GM18907 (cell line): ENCODE measurements around the gene MAMDC2.

Experiments used
- ATAC-seq: cut with Tn5 transposase; IDR thresholded peaks from one replicate; pipeline ENCODE4 v1.9.1; 2021; ENCODE audit warnings: mild to moderate bottlenecking, moderate library complexity; ENCODE audit not compliant: unreplicated experiment

The MAMDC2 gene

DNA sequence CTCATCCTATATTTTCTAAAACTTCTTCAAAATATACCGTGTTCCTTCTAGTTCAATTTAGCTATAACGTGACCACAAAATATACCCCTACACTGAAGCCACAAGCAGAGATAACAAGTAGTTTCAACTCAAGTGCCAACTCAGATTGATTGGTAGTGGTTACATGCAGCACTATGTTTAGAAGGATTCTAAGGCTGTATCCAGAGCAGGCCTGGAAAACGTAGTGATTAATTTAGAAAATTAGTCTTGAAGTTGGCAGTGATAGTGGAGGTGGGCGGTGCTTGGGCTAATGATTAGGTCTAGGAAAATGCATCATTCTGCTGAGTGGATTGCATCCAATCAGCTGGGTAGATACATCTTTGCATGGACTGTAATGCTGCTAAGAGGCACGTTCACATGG is 61.5 kb downstream of the MAMDC2 start:
- no peak for ATAC-seq

GRCh38 chr9:70106571-70106970 is 62.9 kb downstream of the MAMDC2 start:
- no peak for ATAC-seq

DNA sequence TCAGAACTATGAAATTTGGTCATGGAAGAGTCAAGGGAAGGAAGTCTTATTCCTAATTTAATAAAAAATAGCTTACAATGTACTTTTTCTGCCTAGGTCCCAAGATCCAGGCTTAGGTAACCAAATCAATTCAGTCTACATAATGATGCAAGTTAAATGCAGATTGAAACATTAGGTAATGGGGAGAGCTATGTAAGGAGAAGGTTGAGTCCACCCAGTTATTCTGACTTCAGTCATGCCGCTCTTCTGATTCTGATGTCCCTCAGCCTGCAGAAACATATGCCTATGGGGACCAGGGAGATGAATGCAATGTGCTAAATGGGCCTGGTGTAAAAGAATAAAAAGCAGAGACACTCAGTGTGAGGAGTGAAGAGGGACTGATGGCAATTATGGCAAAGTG is 63.9 kb downstream of the MAMDC2 start:
- no peak for ATAC-seq

DNA sequence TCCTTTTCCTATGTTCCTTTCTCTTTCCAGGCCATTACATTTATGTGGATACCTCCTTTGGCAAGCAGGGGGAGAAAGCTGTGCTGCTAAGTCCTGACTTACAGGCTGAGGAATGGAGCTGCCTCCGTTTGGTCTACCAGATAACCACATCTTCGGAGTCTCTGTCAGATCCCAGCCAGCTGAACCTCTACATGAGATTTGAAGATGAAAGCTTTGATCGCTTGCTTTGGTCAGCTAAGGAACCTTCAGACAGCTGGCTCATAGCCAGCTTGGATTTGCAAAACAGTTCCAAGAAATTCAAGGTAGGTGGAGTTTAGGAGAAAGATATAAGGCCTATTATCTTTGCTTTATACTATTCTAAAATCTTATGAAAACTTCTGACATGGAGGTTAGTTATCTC is 64.5 kb downstream of the MAMDC2 start:
- ATAC-seq: no peak

DNA sequence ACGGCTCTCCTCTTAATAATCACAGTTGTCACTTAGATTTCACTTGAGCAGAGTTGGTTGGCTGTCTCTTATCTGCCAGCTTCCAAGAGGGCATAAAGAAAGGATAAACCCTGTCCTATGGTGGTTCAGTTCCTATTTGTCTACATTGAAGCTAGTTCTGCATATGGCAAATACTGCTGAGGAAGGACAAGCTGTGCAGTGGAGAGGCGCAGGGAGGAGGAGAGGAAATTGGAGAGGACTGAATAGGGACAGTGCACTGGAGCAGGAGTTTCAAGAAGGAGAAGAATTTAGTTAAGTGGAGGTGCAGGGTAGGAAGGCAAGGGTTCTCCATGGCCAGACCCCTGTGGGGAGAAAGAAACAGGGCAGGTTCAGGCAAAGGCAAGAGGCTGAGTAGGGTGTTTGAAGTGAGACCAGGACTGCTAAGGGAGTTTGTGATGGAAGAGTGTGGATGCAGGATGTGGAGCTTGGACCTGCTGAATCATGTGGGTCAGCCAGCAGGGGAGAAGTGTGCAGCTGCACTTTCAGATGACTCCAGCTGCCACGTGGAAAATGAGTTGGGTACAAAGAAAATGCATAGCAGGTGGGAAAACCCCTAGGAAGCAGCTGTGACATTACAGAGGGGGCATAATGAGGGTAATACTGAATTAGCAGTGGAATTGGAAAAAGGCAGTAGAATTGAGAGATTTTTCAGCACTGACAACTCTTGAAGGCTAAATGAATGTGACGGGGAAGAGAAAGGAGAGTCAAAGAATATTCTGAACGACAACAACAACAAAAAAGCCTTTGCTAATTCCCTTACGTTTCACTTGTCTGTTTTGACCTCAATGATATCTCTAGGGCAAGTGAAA is 66.8 kb downstream of the MAMDC2 start:
- ATAC-seq: no peak

- ATAC-seq: peak; percentile 68
These were observed 67.5 kb downstream of the MAMDC2 start for GRCh38 chr9:70111042-70111602.

DNA sequence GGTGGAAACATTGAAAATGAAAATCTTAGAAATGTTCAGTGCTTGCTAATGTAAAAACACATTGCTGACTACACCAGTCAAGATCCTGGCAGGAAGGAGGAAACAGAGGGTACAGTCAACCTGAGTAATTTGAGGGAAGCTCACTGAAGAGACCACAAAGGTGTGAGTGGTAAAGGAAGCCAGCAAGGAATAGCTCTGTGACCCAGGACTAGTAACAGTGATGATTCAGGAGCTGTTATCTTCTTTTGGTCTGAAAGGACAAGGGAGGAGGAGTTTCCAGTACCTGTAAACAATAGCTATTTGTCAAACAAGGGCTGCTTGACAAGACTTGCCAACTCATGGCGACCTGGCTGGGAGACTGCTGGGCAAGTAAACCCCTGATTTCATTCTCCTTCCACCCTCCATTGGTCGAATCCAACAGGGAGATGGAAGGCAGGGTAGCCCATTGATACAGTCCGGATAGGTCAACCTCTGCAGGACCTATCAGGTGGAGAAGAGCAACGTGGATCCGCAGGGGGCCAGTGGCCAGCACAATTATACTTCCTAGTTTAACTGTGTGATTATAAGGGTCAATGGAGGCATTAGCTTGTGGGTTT is 68.1 kb downstream of the MAMDC2 start:
- no peak for ATAC-seq

- ATAC-seq: no peak
These were observed 69.3 kb downstream of the MAMDC2 start for GRCh38 chr9:70112981-70113380.

DNA sequence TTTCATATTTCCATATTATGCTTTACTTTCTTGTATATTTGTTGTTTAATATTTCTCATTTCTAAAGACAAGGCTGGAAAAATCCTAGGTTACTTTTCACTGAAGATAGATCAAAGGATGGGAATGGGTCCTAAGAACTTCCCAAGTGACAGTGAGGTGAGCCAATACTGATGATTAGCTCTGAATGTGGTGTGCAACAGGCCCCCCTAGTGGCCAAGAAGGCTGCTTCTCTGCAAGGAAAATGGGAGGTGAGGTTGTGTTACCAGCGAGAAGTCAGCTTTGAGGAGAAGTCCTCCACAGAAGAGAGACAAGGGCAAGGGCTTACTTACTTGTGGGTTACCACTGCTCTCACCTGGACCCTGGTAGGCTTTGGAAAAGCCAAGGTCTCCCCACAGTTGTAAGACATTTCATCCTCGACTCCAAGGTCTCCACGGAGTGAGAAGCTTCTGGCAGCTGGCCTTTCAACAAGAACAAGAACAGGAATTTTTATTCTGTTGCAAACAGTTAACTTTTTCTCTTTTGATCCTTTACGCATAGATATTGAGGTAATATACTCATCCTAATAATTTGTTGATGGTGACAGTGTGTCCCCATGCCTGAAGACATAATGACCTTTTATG is 69.9 kb downstream of the MAMDC2 start:
- no peak for ATAC-seq

- ATAC-seq: no peak
These were observed 71.2 kb downstream of the MAMDC2 start for GRCh38 chr9:70114898-70115297.

GRCh38 chr9:70117835-70118319 is 74.2 kb downstream of the MAMDC2 start:
- no peak for ATAC-seq

- ATAC-seq: no peak
These were observed 76.1 kb downstream of the MAMDC2 start for GRCh38 chr9:70119786-70120185.

DNA sequence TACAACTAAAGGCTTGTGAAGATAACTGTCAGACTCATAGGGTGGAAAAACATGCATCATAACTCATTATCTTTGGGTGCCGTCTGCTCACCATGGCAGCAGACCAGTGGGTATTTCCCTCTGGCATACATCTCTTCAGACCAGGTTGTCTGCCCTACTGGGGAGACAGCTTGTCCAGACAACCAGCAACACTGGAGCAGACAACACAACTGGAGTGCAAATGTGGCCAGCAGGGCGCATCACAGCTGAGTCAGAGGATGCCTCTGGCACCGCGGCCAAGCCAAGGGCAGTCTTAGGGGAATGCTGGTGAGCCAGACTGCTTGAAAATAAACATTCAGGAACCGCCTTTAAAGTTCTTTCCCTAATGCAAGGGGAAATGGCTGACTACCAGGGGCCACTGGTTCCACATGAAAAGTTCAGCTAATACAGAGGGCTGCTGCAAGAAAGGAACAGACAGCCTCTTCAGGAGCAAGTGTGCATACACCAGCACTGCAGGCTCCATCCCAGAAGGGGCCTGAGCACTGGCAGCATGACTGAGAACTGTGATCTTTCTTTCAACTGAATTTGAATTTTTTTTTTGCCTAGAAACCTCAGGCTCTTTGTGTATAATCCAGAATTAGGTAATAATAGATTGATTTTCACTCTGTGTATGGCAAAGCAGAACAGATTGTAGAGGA is 77.3 kb downstream of the MAMDC2 start:
- no peak for ATAC-seq

DNA sequence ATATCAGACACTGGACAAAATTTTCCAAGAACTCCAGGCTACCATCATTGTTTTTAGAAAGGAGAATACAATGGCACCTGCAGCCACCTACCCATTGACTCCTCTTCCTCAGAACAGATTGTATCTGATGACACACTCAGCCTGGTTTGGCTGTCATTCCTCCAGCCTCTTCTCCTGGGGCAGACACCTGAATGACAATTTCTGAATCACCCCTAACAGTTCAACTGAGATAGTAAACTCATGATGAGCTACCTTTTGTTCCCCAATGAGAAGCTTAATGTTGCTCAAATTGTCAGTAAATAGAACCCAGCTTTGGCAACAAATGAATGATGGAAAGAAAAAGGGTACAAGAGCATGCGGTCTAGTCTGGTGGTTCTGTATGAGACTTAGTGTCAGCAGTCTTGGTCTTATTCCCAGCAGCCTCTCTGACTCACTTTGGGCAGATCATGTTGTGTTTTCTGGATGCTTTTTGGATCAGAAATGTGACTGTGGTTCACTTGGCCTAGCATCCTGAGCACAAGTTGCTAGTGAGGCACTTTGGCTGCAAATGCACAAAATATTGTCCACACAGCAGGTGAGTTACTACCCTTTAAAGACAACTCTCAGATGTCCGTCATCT is 78.3 kb downstream of the MAMDC2 start:
- no peak for ATAC-seq

DNA sequence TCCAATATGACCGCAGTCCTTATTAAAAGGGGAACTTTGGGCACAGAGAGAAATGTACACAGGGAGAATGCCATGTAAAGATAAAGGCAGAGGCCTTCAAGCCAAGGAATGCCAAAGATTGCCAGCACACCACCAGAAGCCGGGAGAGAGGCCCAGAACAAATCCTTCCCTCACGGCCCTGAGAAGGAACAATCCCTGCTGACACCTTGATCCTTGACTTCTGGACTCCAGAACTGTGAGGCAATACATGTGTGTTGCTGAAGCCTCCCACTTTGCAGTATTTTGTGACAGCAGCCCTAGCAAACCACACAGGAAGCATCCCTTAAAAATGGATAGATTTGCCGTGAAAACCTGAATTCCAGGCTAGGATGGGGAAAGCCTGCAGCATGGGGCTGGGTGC is 80.0 kb downstream of the MAMDC2 start:
- ATAC-seq: no peak

DNA sequence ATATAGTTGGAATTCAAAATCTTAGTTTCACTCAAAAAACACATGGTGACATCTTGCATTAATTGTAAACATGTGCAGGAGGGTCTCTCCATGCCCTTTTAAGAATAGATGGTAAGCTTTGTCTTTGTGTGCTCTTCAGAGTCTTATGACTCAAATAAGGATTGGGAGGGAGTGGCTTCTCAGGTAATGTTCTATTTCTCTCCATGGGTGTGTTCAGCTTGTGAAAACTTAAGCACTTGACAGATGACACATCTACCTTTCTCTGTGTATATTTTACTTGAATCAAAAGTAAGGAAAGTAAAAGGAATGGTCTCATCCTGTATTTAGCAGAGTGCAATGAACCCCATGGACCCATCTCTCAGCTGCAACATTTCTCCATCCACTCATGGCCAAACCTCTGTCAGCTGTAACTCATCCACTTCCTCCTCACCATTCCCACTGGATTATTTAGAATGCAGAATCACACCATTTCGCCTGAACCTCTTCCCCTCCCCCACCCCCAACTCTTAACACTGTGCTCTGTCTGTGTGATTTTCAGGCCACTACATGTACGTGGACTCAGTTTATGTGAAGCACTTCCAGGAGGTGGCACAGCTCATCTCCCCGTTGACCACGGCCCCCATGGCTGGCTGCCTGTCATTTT is 82.1 kb downstream of the MAMDC2 start:
- no peak for ATAC-seq

DNA sequence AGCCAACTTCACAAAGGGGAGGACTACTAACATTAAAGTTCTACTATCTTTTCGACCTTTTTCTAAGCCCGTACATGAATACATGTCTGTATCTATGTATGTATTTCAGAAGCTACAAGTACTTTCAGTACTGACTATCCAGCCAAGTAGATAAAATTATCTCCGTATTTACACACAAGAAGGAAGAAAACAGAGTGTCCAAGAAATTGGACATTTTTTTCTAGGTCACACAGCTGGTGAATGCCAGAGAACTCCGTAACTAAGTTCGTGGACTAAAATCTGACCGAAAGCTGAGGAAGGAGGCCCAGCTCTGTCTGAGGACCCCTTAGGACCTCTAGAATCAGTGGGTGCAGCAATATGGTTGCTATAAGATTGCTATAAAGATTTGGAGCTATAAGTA is 83.4 kb downstream of the MAMDC2 start:
- ATAC-seq: no peak

DNA sequence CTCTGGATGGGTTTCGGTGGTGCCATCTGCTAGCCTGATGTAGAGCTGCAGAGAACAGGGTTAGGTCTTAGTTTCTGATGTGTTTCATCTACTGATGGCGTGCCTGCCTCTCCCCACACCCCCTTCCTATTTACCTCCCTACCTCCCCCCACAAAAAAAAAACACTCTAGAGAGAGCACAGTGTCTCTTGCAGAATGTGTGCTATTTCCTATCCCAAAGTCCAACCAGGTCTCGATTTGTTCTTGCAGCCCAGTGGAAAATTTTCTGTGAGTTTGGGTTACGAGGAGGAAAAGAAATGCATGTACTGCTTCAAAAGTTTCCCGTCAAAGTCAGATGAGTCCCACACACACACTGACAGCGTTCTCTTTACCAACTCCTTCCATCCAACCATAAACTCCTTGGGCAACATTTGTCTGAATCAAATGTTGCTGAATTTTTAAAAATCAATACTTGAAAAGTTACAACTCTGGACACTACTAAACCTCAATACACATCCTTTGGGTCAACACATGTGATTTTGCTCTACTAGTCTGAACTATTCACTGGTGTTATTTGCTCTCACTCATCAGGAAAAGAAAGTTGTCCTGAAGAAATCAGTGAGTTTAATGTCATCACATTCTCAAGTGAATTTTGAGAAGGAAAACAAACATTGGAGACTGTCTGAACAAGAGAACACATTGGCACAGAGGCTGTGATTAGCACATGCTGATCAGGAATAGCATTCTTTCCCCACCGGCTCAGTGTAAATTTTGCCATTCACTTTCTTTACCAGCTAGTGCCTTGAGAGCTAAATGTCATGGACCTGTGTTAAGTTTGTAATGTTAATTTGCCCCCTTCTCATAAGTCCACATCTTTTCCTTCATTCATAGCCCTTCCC is 84.1 kb downstream of the MAMDC2 start:
- no peak for ATAC-seq

- no peak for ATAC-seq
These were observed 86.6 kb downstream of the MAMDC2 start for GRCh38 chr9:70130266-70130665.
